HepG2 (cell line): ENCODE measurements around the gene CCBE1. TPM values are rescaled to one million over a fixed set of nuclear protein-coding genes. Genes with fewer than 3 reads are reported as not detected.

ENCODE experiments used
- ATAC-seq: fragments of 200-7000 bp; cut with Tn5 transposase; 3 replicates; pipeline ENCODE4 v1.9.1; 2020; ENCODE audit warnings: mild to moderate bottlenecking, moderate library complexity
- BruUV-seq: library from RNA; stranded (reverse); fragments of 400-500 nt; replicated peaks from 2 replicates; lab custom pipeline; 2021; lab: Mats Ljungman, UMichigan
- CTCF ChIA-PET: fragments of 300-600 bp; formaldehyde crosslinking; extraction: SDS; loops from one replicate; lab custom pipeline; 2021; ENCODE audit warnings: low total read pairs, inconsistent platforms, low intra/inter-chr PET ratio; lab: Yijun Ruan, JAX
- POLR2A ChIA-PET: fragments of 350-600 bp; sonication (Branson Sonifier 250); formaldehyde crosslinking; loops from one replicate; lab custom pipeline; 2020; ENCODE audit warnings: antibody characterized with exemption, inconsistent platforms; lab: Yijun Ruan, JAX
- DNase-seq: peaks from one replicate; pipeline ENCODE4 v3.0.0-alpha.2; 2015; ENCODE audit warnings: low spot score
- FAIRE-seq: peaks from 3 replicates; lab custom pipeline; 2011; peaks lifted over from hg19 to GRCh38; lab: Jason Lieb, UNC
- H2AFZ ChIP-seq: one replicate; pipeline ENCODE4 v1.6.1; 2011; ENCODE audit warnings: low read length, inconsistent platforms
- H3K27ac ChIP-seq: fragments of 300-600 bp; 3 replicates; pipeline ENCODE4 v1.8.0; 2011; ENCODE audit warnings: mixed run types, mild to moderate bottlenecking, mixed read lengths, low read length, inconsistent platforms; ENCODE audit not compliant: insufficient read depth; ENCODE audit errors: extremely low read length
- H3K27me3 ChIP-seq, 2 experiments: fragments of 200-600 bp in 1 of 2; 2 replicates in 1 of 2; 3 replicates in 1 of 2; pipeline versions ENCODE4 v1.6.0 to v1.8.0; 2011; ENCODE audit warnings: low read length in 2 of 2, mild to moderate bottlenecking in 2 of 2, moderate library complexity in 2 of 2, inconsistent platforms in 1 of 2; ENCODE audit not compliant: insufficient read depth in 2 of 2, control insufficient read depth in 1 of 2
- H3K36me3 ChIP-seq, 2 experiments: fragments of 200-600 bp in 1 of 2; replicated peaks in 1 of 2; 2 replicates in 1 of 2; 3 replicates in 1 of 2; pipeline versions ENCODE4 v1.5.1 to v1.8.0; 2011; ENCODE audit warnings: low read length in 2 of 2, inconsistent platforms in 1 of 2; ENCODE audit not compliant: insufficient read depth in 2 of 2, control insufficient read depth in 1 of 2
- H3K4me1 ChIP-seq: 2 replicates; pipeline ENCODE4 v1.5.1; 2012; ENCODE audit warnings: low read length, inconsistent platforms; ENCODE audit not compliant: insufficient read depth
- H3K4me2 ChIP-seq: 2 replicates; pipeline ENCODE4 v1.6.0; 2011; ENCODE audit warnings: low read depth, low read length, inconsistent platforms
- H3K4me3 ChIP-seq, 3 experiments: fragments of 200-600 bp in 1 of 3; sonication (generic), shearing (Covaris generic) in 1 of 3; replicated peaks in 1 of 3; 2 replicates each; pipeline ENCODE4 v1.5.1; 2011 to 2016; ENCODE audit warnings: low read length in 3 of 3, inconsistent platforms in 2 of 3, low read depth in 2 of 3, mild to moderate bottlenecking in 2 of 3, control low read depth in 1 of 3, mixed read lengths in 1 of 3; ENCODE audit not compliant: insufficient read depth in 1 of 3
- H3K79me2 ChIP-seq: one replicate; pipeline ENCODE4 v1.6.1; 2011; ENCODE audit warnings: low read length, inconsistent platforms; ENCODE audit not compliant: insufficient read depth
- H3K9ac ChIP-seq: 2 replicates; pipeline ENCODE4 v1.6.0; 2011; ENCODE audit warnings: mild to moderate bottlenecking, low read depth, low read length, inconsistent platforms; ENCODE audit not compliant: insufficient read depth
- H3K9me3 ChIP-seq: 2 replicates; pipeline ENCODE4 v1.5.1; 2012; ENCODE audit warnings: mild to moderate bottlenecking, low read length
- H4K20me1 ChIP-seq: 2 replicates; pipeline ENCODE4 v1.6.0; 2011; ENCODE audit warnings: inconsistent platforms, mild to moderate bottlenecking, low read length, moderate library complexity; ENCODE audit not compliant: insufficient read depth
- GZF1 ChIP-seq: sonication (generic); formaldehyde crosslinking; IDR thresholded peaks from 2 replicates; pipeline ENCODE4 v1.5.1; 2020; ENCODE audit warnings: mild to moderate bottlenecking, missing genetic modification reagents
- KLF6 ChIP-seq: IDR thresholded peaks from 2 replicates; pipeline ENCODE4 v1.8.0; 2016; ENCODE audit warnings: missing biosample characterization, missing genetic modification reagents
- MTA3 ChIP-seq: sonication (generic); formaldehyde crosslinking; IDR thresholded peaks from 2 replicates; pipeline ENCODE4 v1.4.0; 2020; ENCODE audit warnings: missing genetic modification reagents
- MYNN ChIP-seq: sonication (generic); formaldehyde crosslinking; IDR thresholded peaks from 2 replicates; pipeline ENCODE4 v1.4.0; 2020; ENCODE audit warnings: mild to moderate bottlenecking, low read depth, missing genetic modification reagents
- SUZ12 ChIP-seq: fragments of 150-350 bp; IDR thresholded peaks from 2 replicates; pipeline ENCODE4 v1.6.1; 2014; ENCODE audit warnings: low read depth, low read length
- ZFP37 ChIP-seq: sonication (generic); formaldehyde crosslinking; IDR thresholded peaks from 2 replicates; pipeline ENCODE4 v1.4.0; 2020; ENCODE audit warnings: missing genetic modification reagents, borderline replicate concordance
- ZNF282 ChIP-seq: fragments of 450-650 bp; IDR thresholded peaks from 2 replicates; pipeline ENCODE4 v1.6.1; 2018; ENCODE audit not compliant: partially characterized antibody
- ZNF33A ChIP-seq: sonication (generic); formaldehyde crosslinking; IDR thresholded peaks from 2 replicates; pipeline ENCODE4 v1.5.1; 2020; ENCODE audit warnings: missing genetic modification reagents, mild to moderate bottlenecking, moderate library complexity, borderline replicate concordance
- ZNF841 ChIP-seq: sonication (generic); formaldehyde crosslinking; IDR thresholded peaks from 2 replicates; pipeline ENCODE4 v1.8.1; 2023; ENCODE audit warnings: missing genetic modification reagents, borderline replicate concordance
- ZSCAN12 ChIP-seq: sonication (generic); formaldehyde crosslinking; IDR thresholded peaks from 2 replicates; pipeline ENCODE4 v1.9.0; 2021; ENCODE audit warnings: mild to moderate bottlenecking, missing genetic modification reagents
- ZSCAN30 ChIP-seq: sonication (generic); formaldehyde crosslinking; IDR thresholded peaks from 2 replicates; pipeline ENCODE4 v1.5.0; 2020; ENCODE audit warnings: mild to moderate bottlenecking, missing genetic modification reagents
- WGBS: methylation state at CpG from one replicate; pipeline ENCODE4 v1.1.6; 2017; ENCODE audit warnings: low lambda C conversion rate; 5-methylcytosine and 5-hydroxymethylcytosine counted together
- in situ Hi-C: cut with HindIII; loops from 2 replicates; pipeline ENCODE4 v1.10.0; 2017; ENCODE audit warnings: low pct_unique_long_range_greater_than_20kb; ENCODE audit not compliant: extremely low pct_ligation_motif_present
- intact Hi-C: fragments of 100-400 bp; cut with micrococcal nuclease; formaldehyde crosslinking; loops from one replicate; pipeline ENCODE4 v1.10.0; 2022; ENCODE audit not compliant: unreplicated experiment
- polyA plus RNA-seq, 8 experiments: library from polyadenylated mRNA; depleted of rRNA in 3 of 8; stranded (reverse) in 7 of 8; unstranded in 1 of 8; fragments of >200 nt; fragmentation: Illumina TruSeq in 4 of 8; extraction: Trizol in 4 of 8; gene quantifications; 2 replicates each; pipeline versions ENCODE4 v1.2.1 to v1.2.3, GENCODE V29; 2011 to 2016; ENCODE audit warnings: low read depth in 4 of 8, missing spikeins in 1 of 8, mixed read lengths in 1 of 8; ENCODE audit not compliant: insufficient read depth in 1 of 8
- total RNA-seq, 5 experiments: library from RNA; depleted of rRNA; stranded (reverse); fragments of >200 nt; fragmentation: Illumina TruSeq; extraction: Trizol; gene quantifications; 2 replicates each; pipeline ENCODE4 v1.2.3, GENCODE V29; 2016; ENCODE audit warnings: low read depth in 1 of 5
- TF ChIP-seq, protein P1 (sequence below): fragments of 450-650 bp; IDR thresholded peaks from 2 replicates; pipeline ENCODE4 v1.6.1; 2017; ENCODE audit warnings: mild to moderate bottlenecking
- TF ChIP-seq, protein P2 (sequence below): IDR thresholded peaks from 2 replicates; pipeline ENCODE4 v1.6.1; 2016; ENCODE audit warnings: missing compliant biosample characterization, missing genetic modification reagents, borderline replicate concordance
- TF ChIP-seq, protein P3 (sequence below): sonication (generic); formaldehyde crosslinking; IDR thresholded peaks from 2 replicates; pipeline ENCODE4 v1.8.0; 2022; ENCODE audit warnings: missing genetic modification reagents, mild to moderate bottlenecking, inconsistent platforms, borderline replicate concordance
- TF ChIP-seq, protein P4 (sequence below): sonication (generic); formaldehyde crosslinking; IDR thresholded peaks from 2 replicates; pipeline ENCODE4 v1.4.0; 2020; ENCODE audit warnings: missing genetic modification reagents, borderline replicate concordance

Gene CCBE1
- total and polyA plus RNA-seq, 2 of the 13 experiments (the other 11 are each of a cell fraction or from before 2014, with no cell fraction given) = not detected

DNA sequence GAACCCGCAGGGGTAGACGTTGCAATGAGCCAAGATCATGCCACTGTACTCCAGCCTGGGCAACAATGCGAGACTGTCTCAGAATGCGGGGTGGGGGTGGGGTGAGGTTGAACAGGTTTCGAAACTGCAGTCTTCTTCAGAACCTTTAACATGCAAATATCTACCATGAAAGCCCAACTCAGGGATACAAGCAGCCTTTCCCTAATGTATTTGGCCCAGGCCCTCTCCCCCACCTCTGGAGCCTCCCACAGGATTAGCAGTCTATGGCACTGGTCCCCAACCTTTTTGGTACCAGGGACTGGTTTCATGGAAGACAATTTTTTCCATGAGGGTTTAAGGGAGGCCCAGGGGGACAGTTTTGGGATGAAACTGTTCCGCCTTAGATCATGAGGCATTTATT, 53.5 kb downstream of the CCBE1 start (continued):
- TF ChIP-seq ZNF282 (no peak), ZSCAN12 (CRISPR knock-in tag) (no peak), SUZ12 (no peak), KLF6 (CRISPR knock-in tag) (no peak), ZNF841 (no peak)
- TF ChIP-seq, protein P1, sequence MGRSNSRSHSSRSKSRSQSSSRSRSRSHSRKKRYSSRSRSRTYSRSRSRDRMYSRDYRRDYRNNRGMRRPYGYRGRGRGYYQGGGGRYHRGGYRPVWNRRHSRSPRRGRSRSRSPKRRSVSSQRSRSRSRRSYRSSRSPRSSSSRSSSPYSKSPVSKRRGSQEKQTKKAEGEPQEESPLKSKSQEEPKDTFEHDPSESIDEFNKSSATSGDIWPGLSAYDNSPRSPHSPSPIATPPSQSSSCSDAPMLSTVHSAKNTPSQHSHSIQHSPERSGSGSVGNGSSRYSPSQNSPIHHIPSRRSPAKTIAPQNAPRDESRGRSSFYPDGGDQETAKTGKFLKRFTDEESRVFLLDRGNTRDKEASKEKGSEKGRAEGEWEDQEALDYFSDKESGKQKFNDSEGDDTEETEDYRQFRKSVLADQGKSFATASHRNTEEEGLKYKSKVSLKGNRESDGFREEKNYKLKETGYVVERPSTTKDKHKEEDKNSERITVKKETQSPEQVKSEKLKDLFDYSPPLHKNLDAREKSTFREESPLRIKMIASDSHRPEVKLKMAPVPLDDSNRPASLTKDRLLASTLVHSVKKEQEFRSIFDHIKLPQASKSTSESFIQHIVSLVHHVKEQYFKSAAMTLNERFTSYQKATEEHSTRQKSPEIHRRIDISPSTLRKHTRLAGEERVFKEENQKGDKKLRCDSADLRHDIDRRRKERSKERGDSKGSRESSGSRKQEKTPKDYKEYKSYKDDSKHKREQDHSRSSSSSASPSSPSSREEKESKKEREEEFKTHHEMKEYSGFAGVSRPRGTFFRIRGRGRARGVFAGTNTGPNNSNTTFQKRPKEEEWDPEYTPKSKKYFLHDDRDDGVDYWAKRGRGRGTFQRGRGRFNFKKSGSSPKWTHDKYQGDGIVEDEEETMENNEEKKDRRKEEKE = no peak

DNA sequence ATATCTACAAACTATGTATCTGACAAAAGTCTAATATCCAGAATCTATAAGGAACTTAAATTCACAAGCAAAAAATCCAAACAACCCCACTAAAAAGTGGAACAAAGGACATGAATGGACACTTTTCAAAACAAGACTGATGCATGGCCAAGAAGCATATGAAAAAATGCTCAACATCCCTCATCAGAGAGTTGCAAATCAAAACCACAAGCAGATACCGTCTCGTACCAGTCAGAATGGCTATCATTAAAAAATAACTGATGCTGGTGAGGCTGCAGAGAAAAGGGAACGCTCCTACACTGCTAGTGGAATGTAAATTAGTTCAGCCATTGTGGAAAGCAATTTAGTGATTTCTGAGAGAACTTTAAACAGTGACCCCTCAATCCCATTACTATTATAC, 56.5 kb downstream of the CCBE1 start:
- H3K4me2 ChIP-seq = no peak overlapping the region
- H3K4me1 ChIP-seq = no peaks in the 10 kb centered on the region
- no peaks in the 10 kb centered on the region for H4K20me1 ChIP-seq
- no peaks in the 10 kb centered on the region for H3K9me3 ChIP-seq
- no peak overlapping the region for H2AFZ ChIP-seq
- no peaks in the 10 kb centered on the region for H3K79me2 ChIP-seq
- DNase-seq (no peak), FAIRE-seq (no peak), ATAC-seq (no peak)
- BruUV-seq = no TSS peak
- H3K36me3 ChIP-seq = no peaks in the 10 kb centered on the region
- ChIA-PET POLR2A (no interaction called here), CTCF (no interaction called here)
- in situ Hi-C loops = loop anchor here (25.0 kb wide), 1 partner anchor 178 kb away; no protein-coding TSS in a partner anchor
- 0% methylated on average over 3 of the region's 3 CpGs for WGBS
- H3K27me3 ChIP-seq = no peaks in the 10 kb centered on the region
- H3K4me3 ChIP-seq = no peak overlapping the region
- H3K9ac ChIP-seq = no peak overlapping the region
- H3K27ac ChIP-seq = no peak overlapping the region
- intact Hi-C loops = no loop called here
- TF ChIP-seq ZSCAN30 (CRISPR knock-in tag) (no peak), MTA3 (CRISPR knock-in tag) (no peak), ZNF33A (CRISPR knock-in tag) (no peak), MYNN (CRISPR knock-in tag) (no peak), GZF1 (no peak), ZFP37 (CRISPR knock-in tag) (no peak)
- TF ChIP-seq, protein P2, sequence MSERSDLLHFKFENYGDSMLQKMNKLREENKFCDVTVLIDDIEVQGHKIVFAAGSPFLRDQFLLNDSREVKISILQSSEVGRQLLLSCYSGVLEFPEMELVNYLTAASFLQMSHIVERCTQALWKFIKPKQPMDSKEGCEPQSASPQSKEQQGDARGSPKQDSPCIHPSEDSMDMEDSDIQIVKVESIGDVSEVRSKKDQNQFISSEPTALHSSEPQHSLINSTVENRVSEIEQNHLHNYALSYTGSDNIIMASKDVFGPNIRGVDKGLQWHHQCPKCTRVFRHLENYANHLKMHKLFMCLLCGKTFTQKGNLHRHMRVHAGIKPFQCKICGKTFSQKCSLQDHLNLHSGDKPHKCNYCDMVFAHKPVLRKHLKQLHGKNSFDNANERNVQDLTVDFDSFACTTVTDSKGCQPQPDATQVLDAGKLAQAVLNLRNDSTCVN = no peak
- TF ChIP-seq, protein P3, sequence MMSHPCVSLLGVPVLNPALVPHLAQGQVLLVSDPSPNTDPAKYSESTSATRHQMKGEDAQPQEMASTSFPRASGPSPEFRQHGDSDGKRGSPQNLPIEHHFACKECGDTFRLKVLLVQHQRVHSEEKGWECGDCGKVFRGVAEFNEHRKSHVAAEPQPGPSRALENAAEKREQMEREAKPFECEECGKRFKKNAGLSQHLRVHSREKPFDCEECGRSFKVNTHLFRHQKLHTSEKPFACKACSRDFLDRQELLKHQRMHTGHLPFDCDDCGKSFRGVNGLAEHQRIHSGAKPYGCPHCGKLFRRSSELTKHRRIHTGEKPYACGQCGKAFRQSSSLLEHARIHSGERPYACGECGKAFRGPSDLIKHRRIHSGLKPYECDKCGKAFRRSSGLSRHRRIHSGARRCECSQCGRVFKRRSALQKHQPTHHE (CRISPR knock-in tag) = no peak
- TF ChIP-seq, protein P4, sequence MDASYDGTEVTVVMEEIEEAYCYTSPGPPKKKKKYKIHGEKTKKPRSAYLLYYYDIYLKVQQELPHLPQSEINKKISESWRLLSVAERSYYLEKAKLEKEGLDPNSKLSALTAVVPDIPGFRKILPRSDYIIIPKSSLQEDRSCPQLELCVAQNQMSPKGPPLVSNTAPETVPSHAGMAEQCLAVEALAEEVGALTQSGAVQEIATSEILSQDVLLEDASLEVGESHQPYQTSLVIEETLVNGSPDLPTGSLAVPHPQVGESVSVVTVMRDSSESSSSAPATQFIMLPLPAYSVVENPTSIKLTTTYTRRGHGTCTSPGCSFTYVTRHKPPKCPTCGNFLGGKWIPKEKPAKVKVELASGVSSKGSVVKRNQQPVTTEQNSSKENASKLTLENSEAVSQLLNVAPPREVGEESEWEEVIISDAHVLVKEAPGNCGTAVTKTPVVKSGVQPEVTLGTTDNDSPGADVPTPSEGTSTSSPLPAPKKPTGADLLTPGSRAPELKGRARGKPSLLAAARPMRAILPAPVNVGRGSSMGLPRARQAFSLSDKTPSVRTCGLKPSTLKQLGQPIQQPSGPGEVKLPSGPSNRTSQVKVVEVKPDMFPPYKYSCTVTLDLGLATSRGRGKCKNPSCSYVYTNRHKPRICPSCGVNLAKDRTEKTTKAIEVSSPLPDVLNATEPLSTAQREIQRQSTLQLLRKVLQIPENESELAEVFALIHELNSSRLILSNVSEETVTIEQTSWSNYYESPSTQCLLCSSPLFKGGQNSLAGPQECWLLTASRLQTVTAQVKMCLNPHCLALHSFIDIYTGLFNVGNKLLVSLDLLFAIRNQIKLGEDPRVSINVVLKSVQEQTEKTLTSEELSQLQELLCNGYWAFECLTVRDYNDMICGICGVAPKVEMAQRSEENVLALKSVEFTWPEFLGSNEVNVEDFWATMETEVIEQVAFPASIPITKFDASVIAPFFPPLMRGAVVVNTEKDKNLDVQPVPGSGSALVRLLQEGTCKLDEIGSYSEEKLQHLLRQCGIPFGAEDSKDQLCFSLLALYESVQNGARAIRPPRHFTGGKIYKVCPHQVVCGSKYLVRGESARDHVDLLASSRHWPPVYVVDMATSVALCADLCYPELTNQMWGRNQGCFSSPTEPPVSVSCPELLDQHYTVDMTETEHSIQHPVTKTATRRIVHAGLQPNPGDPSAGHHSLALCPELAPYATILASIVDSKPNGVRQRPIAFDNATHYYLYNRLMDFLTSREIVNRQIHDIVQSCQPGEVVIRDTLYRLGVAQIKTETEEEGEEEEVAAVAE = no peak
